BJ (cell line): ENCODE measurements around the gene FJX1. TPM values are rescaled to one million over a fixed set of nuclear protein-coding genes. Genes with fewer than 3 reads are reported as not detected.

Experiments used
- CTCF ChIA-PET: fragments of 350-600 bp; formaldehyde crosslinking; extraction: SDS; loops from one replicate; lab custom pipeline; 2021; ENCODE audit warnings: antibody characterized with exemption, inconsistent platforms; lab: Yijun Ruan, JAX
- POLR2A ChIA-PET: fragments of 300-600 bp; sonication (Branson Sonifier 250); formaldehyde crosslinking; extraction: SDS; loops from one replicate; lab custom pipeline; 2021; ENCODE audit warnings: antibody characterized with exemption; lab: Charles Lee
- DNase-seq: peaks from one replicate; pipeline ENCODE4 v3.0.0-alpha.2; 2011; ENCODE audit warnings: low read depth
- H3K27me3 ChIP-seq: 2 replicates; pipeline ENCODE4 v1.6.0; 2011; ENCODE audit warnings: low read length; ENCODE audit not compliant: control insufficient read depth, insufficient read depth
- H3K36me3 ChIP-seq: 2 replicates; pipeline ENCODE4 v1.5.1; 2011; ENCODE audit warnings: low read length; ENCODE audit not compliant: control insufficient read depth, insufficient read depth
- H3K4me3 ChIP-seq: 2 replicates; pipeline ENCODE4 v1.5.1; 2011; ENCODE audit warnings: low read depth, mild to moderate bottlenecking, control low read depth, low read length
- polyA plus RNA-seq: library from polyadenylated mRNA; depleted of rRNA; stranded (reverse); fragments of >200 nt; gene quantifications from 2 replicates; pipeline ENCODE4 v1.2.3, GENCODE V29; 2011
- TF ChIP-seq, protein P1 (sequence below): IDR thresholded peaks from 2 replicates; pipeline ENCODE4 v1.5.1; 2011; ENCODE audit warnings: low read depth, mild to moderate bottlenecking, control low read depth, inconsistent platforms, low read length, moderate library complexity; ENCODE audit not compliant: insufficient read depth

FJX1 gene
- polyA plus RNA-seq, 1 experiment: 6.1 TPM

DNA sequence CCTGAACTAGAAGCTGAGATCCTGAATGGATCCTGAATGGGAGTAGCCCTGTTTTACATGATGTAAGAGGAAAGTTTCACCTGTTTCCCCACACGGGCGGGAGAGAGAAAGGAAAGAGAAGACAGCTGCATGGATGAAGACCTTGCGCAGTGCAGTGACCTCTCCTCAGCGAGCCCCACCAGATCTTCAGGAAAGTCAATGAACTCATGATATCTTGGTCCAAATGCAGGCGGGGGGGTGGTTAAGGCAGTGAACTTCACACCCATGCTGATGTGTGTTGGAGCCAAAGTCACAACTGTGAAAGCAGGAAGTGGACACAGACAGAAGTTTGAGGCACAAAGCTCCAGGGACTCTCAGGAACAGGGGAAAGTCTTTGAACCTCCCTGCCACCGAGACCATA is 8.6 kb upstream of the FJX1 start:
- no peak for DNase-seq
- Histone ChIP-seq H3K27me3 (no peaks in the 10 kb centered on the region), H3K4me3 (no peak overlapping the region), H3K36me3 (no peaks in the 10 kb centered on the region)
- CTCF ChIA-PET: interaction anchor here (0.9 to 1.9 kb wide), 5 partner anchors 8 to 657 kb away, joined by 3 to 5 read pairs (median 4); partner anchors contain the start of gene FJX1
- POLR2A ChIA-PET: no interaction called here
- TF ChIP-seq, protein P1, sequence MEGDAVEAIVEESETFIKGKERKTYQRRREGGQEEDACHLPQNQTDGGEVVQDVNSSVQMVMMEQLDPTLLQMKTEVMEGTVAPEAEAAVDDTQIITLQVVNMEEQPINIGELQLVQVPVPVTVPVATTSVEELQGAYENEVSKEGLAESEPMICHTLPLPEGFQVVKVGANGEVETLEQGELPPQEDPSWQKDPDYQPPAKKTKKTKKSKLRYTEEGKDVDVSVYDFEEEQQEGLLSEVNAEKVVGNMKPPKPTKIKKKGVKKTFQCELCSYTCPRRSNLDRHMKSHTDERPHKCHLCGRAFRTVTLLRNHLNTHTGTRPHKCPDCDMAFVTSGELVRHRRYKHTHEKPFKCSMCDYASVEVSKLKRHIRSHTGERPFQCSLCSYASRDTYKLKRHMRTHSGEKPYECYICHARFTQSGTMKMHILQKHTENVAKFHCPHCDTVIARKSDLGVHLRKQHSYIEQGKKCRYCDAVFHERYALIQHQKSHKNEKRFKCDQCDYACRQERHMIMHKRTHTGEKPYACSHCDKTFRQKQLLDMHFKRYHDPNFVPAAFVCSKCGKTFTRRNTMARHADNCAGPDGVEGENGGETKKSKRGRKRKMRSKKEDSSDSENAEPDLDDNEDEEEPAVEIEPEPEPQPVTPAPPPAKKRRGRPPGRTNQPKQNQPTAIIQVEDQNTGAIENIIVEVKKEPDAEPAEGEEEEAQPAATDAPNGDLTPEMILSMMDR: no peak

DNA sequence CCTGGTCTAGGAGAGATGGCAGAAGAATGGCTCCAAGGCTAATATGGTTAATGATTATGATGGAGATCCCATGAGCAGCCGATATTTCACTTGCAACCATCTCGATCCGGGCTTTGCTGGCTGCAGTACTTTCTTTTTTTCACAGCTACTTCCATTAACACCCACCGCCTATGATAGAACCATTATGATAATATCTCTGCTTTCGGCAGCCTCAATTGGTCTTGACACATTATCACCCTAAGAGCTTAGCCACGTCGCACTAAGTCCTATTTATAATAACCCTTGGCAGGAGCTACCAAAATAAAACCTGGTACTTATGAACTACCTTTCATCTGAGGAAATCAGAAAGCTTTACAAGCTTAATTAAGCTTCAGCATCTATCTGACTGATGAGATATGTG is 7.6 kb upstream of the FJX1 start:
- DNase-seq: no peak
- ChIA-PET POLR2A (no interaction called here), CTCF (interaction anchor here (1.1 to 1.9 kb wide), 4 partner anchors 125 to 656 kb away, joined by 3 to 5 read pairs (median 4); no protein-coding TSS in a partner anchor)
- Histone ChIP-seq H3K36me3 (no peaks in the 10 kb centered on the region), H3K27me3 (no peaks in the 10 kb centered on the region), H3K4me3 (no peak overlapping the region)
- TF ChIP-seq, protein P1: no peak

DNA sequence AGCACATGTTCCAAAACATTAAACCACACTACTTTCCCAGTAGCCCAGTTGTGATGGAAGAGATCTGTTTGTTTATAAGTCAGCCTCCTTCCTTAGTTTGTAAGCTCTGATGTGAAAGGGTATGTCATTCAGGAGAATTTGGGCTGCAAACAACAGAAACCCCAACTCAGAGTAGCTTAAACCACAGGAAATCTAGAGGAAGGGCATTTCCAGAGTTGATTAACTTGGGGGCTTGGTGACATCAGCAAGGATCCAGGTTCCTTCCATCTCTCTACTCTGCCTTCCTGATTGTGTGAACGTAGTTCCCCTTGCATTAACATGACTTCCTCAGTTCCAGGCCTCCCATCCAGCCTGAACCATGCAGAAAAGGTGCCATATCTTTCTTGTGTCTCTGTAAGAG is 6.5 kb upstream of the FJX1 start:
- Histone ChIP-seq H3K36me3 (no peaks in the 10 kb centered on the region), H3K4me3 (no peak overlapping the region), H3K27me3 (no peaks in the 10 kb centered on the region)
- DNase-seq: no peak
- CTCF ChIA-PET: interaction anchor here (1.1 kb wide), 1 partner anchor 210 kb away, joined by 3 read pairs; no protein-coding TSS in a partner anchor
- TF ChIP-seq, protein P1: no peak
- POLR2A ChIA-PET: no interaction called here

DNA sequence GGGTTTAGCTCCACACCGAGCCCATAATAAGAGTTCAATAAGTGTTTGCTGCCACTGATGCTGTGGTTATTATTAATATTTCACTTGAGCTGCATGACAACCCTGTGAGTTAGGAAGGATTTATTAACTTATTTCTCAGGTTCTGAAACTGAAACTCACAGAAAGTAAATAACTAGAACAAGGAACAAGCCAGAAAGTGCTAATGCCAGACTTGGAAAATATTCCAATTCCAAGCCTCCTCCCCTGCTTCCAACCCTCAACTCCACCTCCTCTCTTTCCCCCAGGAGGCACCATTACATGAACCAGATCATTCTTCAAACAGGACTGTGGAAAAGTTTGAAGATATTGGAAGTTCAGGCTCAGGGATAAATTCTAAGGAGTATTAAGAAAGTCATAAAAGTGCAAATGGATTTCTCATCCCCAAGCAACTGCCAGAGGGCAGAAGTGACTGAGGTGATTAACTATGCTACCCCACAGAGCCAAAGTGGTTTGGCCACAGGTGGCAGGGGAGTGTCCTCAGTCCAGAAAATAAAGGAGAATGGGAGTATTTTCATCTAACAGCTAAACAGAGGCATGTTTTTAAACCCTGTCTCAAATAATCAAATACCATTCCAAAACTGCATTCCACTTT is 3.2 kb upstream of the FJX1 start:
- POLR2A ChIA-PET: no interaction called here
- TF ChIP-seq, protein P1: no peak
- DNase-seq: no peak

DNA sequence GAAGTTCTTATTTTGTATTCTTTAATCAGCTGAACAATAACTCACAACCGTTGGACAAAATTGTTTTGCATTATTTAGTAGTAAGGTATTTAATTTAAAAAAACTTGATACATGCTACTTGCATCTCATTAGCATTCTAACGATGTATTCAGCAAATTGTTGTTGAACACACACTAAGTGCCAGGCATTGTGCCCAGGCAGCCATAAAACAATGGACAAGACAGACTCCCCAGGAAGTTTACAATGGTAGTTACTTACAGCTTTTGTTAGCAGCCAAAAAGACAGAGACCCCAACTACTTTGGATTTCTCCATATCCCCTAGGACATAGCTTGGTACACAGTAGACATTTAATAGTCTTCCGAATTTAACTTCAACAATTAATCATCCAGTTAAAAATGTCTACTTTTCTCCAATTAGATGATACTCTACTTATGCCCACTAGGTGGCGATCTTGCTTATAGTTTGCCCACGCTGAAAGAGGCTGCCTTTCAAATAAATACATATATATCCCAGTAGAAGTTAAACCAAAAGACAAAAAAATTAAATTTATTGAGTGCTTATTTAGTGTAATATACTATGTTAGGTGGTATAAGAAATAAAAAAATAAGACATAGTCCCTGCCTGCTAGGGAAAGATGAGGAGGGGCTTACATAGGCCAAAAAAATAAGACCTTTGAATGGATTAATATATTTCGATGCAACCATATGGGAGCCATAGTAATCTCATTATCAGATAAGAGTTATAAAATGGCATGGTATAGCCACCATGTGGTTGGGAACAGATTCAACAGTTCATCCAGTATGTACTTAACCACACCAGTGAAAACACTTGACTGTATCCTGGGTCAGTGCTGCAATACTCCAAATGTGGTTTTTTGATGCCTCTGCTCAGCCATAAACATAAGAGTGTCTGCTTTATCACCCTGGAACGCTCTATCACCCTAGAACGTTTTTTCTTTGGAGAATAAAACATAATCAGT is 2.0 kb upstream of the FJX1 start:
- TF ChIP-seq, protein P1: peak; percentile 62
- no peak for DNase-seq
- H3K36me3 ChIP-seq: no peaks in the 10 kb centered on the region
- POLR2A ChIA-PET: no interaction called here
- no peak overlapping the region for H3K4me3 ChIP-seq
- H3K27me3 ChIP-seq: no peaks in the 10 kb centered on the region
- CTCF ChIA-PET: interaction anchor here (0.7 to 2.8 kb wide), 16 partner anchors 10 to 651 kb away, joined by 3 to 17 read pairs (median 4); partner anchors contain the start of gene PAMR1

More for the DNA sequence above, 3.2 kb upstream of the FJX1 start:
- Histone ChIP-seq H3K27me3 (no peaks in the 10 kb centered on the region), H3K36me3 (no peaks in the 10 kb centered on the region), H3K4me3 (no peak overlapping the region)
- CTCF ChIA-PET: interaction anchor here (0.8 to 2.8 kb wide), 11 partner anchors 8 to 652 kb away, joined by 3 to 17 read pairs (median 5); partner anchors contain the start of gene PAMR1
